GM23248 (cell line): ENCODE data around the gene CYB5D1.

ENCODE experiments used
- EZH2 ChIP-seq: fragments of 200-600 bp; sonication (generic); IDR thresholded peaks from 2 replicates; pipeline ENCODE4 v1.6.1; 2018; ENCODE audit warnings: antibody characterized with exemption, mild to moderate bottlenecking; ENCODE audit not compliant: insufficient read depth, poor library complexity, severe bottlenecking
- EZH2phosphoT487 ChIP-seq: fragments of 200-600 bp; sonication (generic); IDR thresholded peaks from 2 replicates; pipeline ENCODE4 v1.6.1; 2018; ENCODE audit warnings: antibody characterized with exemption, moderate library complexity, mild to moderate bottlenecking, low read depth; ENCODE audit not compliant: insufficient read depth

DNA sequence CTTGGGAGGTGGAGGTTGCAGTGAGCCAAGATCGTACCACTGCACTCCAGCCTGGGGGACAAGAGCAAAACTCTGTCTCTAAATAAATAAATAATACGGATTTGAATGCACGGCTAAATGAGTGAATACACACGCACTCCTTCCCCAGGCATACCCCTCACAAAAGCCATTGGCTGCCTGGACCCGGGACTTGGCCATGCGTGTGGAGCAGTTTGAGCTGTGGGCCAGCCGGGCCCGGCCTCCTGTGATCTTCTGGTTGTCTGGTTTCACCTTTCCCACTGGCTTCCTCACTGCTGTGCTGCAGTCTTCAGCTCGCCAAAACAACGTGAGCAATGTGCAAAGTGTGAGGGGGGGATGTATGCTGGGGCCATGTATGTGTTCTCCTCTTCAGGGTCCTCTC lies 25.4 kb upstream of the CYB5D1 start:
- TF ChIP-seq EZH2 (no peak), EZH2phosphoT487 (no peak)
